Stimulated activated CD4-positive, alpha-beta T cell treated with anti-CD3 and anti-CD28 coated beads, Interleukin-12 subunit alpha, Interleukin-12 subunit beta, amount 100 ng/mL, for 24 hours (primary cell): ENCODE measurements around the gene TMEM135.
"Not testable (repeated sequence)": the region's sequence is repeated elsewhere in the genome, so short reads cannot be mapped to it uniquely, and the experiment has no call there.

Experiments used
- DNase-seq, 2 experiments: peaks; one replicate each; pipeline ENCODE4 v3.0.0-alpha.2; 2020; ENCODE audit warnings: low read depth in 2 of 2

TMEM135 gene

DNA sequence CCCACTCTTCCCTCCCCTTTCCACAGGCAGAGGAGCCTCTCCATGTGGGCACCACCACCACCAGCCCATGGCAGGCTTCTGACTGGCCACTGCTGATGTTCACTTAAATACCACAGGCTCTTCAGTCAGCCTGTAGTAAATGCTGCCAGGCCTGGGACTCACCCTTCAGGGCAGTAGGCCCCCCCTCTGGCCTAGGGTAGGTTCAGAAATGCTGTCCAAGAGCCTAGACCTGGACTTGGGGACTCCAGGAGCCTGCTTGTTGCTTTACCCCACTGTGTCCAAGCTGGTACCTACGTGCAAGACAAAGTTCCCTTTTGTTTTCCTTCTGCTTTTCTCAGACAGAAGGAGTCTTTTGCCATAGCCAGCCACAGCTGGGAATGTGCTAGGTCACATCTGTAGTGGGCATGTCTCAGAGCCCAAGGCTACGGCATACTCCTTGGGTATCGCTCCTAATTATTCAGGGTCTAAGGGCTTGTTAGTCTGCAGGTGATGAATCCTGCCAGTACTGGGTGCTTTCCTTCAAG, 38.6 kb downstream of the TMEM135 start:
- DNase-seq = no peak

DNA sequence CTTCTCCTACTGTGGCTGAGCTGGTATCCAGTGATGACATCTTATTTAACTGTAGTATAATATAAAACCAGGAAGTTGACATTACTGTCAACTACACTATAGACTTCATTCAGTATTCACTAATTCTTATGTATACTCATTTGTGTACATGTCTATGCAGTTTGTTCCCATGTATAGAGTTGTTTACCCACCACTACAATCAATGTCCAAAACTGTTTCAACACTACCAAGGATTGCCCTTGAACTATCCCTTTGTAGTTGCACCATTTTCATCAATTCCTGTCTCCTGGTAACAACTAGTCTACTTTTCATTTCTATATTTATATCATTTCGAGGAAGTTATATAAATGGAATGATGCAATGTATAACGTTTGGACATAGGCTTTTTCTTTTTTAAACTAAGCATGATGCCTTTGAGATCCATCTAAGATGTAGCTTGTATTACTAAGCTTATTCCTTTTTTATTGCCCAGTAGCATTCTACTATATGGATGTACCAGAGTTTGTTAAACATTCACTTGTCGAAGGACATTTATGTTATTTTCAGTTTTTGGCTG, 39.2 kb downstream of the TMEM135 start:
- no peak for DNase-seq

- DNase-seq = no peak
Observed at GRCh38 chr11:87081358-87081757, 43.6 kb downstream of the TMEM135 start.

GRCh38 chr11:87082590-87082989, 44.9 kb downstream of the TMEM135 start:
- DNase-seq = no peak

DNA sequence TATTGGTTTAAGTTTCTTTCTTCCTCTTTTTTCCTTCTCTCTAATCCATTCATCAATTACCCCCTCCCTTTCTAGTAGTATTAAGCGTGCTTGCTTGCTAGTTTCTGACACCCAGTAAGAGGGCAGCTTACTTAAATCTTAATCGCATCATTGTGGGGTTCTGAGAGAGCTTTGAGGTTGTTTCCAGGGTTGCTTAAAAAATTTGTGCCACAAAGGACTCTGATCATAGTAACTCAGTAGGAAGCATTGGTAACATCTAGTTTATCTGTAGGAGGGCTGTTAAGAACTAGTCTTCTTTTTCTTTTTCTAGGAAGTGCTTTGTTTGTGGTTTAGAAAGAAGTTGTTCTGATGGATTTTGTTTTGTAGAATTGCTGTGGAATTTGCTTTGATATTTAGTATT, 45.3 kb downstream of the TMEM135 start:
- DNase-seq = no peak

DNA sequence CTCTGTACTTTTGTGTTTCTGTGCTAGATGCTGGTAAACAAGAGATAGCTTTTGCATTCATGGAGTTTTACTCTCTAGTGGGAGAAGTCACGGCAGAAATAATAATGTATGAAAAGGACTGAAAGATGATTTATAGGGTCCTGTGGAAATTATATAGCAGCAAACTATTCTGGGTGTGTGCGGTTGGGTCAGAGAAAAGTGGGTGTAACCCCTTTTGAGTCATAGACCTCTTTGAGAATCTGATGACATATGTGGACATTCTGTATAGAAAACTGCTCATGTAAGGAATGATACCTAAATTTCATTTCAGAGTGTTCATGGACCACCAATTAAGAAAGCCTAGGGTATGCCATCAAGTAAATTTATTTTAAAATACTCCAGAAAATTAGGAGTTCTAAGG, 54.4 kb downstream of the TMEM135 start:
- no peak for DNase-seq

DNA sequence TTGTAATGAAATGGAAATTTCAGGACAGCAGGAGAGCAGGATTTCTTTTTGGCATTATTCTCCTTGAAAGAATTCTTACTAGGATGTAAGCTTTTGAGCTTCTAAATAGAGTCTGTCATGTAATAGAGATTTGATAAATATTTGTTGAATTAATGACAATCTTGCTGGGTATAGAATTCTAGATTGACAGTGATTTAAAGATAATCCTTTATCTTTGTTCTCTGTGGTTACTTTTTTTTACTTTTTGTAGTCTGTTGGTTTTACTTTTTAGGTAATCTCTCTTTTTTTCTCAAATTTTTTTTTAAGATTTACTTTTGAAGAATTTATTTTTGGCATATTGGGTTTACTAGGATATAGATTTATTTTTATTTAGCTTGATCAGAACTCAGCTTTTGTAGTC, 54.8 kb downstream of the TMEM135 start:
- no peak for DNase-seq

DNA sequence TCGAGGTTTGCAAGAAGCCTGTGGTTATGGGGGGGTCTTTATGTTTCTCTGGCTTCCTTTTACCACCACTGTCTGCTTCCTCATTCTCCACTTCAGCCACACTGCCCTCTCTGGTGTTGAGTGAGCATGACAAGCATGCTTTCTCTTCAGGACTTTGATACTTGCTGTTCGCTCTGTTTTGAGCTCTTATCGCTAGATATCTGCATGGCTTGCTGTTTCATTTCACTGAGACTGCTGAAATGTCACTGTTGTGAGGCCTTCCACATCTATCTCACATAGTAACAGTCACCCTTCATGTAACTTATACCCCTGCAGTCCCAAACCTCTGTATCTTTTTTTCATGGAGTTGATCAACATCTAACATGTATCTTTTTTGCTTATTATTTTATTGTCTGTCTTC, 59.8 kb downstream of the TMEM135 start:
- peak in 1 of 2 experiments; percentile 6 for DNase-seq

- no peak for DNase-seq
Observed at GRCh38 chr11:87101956-87102580, 64.3 kb downstream of the TMEM135 start.

DNA sequence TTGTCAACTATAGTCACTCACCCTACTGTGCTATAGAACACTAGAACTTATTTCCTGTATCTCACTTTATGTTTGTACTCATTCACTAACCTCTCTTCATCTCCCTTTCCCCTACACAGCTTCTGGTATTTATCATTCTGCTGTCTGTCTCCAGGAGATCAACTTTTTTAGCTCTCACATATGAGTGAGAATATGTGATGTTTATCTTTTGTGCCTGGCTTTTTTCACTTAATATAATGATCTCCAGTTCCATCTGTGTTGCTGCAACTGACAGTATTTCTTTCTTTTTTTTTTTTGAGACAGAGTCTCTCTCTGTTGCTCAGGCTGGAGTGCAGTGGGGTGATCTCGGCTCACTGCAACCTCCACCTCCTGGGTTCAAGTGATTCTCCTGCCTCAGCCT, 68.1 kb downstream of the TMEM135 start:
- DNase-seq = not testable (repeated sequence)

- DNase-seq = not testable (repeated sequence)
Observed at GRCh38 chr11:87107379-87107778, 69.6 kb downstream of the TMEM135 start.

DNA sequence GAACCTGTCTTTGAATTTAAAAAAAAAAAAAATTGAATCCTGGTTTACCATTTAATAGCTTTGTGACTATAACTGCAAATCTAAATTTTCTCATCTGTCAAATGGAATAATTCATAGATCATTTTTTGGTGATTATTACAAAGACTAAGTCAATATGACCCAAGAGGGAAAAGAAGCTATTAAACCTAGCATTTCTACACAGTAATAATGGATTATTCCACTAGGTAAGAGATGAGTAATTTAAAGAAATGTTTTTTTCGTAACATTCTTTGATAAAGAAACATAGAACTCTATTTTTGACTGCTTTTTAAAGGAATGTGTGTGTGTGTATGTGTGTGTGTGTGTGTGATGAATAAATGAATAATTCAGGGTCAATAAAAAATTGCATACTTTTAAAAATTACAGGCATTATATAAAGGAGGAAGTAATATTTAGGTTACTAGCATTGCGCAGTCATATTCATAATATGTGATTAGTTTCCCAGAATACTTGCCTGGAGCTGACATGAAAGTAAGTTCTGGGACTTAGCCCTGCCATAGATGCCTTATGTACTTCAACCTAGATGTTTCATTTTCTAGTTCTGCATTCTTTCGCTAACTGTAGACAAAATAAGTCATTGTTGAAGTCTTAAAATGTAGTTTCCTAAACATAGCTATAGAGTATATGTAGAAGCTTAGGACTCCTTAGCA, 72.9 kb downstream of the TMEM135 start:
- DNase-seq = no peak

- DNase-seq = no peak
Observed at GRCh38 chr11:87114093-87114492, 76.4 kb downstream of the TMEM135 start.

DNA sequence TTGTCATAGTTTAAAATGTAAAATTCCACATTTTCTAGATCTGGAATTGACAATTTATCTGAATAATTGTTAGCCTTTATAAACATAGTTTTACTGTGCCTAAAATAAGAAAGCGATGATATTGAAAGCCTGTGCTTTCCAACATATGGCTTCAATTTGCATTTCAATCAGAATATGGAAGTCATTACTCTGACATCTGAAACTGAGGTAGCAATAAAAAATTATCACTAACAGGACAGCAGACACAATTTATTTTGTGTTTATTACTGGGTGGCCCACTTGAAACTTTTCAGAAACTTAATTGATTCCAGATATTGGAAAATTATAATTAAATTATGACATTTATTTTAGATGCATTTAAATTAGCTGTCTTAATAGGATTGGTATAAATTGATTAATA, 78.5 kb downstream of the TMEM135 start:
- no peak for DNase-seq

- no peak for DNase-seq
Observed at GRCh38 chr11:87120937-87121336, 83.2 kb downstream of the TMEM135 start.

DNA sequence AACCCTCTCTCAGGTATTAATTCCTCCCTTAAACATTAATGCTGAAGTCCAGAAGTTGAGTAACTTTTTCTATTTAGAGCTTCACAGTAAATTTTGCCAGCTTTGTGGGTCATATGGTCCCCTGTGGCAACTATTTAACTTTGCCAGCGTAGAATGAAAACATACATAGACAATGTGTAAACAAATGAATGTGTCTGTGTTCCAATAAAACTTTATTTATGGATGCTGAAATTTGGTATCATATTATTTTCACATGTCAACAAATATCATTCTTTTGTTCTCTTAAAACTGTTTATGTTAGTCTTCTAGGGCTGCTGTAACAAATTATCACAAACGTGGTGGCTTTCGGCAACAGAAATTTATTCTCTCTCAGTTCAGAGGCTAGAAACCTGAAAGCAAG, 85.1 kb downstream of the TMEM135 start:
- no peak for DNase-seq

DNA sequence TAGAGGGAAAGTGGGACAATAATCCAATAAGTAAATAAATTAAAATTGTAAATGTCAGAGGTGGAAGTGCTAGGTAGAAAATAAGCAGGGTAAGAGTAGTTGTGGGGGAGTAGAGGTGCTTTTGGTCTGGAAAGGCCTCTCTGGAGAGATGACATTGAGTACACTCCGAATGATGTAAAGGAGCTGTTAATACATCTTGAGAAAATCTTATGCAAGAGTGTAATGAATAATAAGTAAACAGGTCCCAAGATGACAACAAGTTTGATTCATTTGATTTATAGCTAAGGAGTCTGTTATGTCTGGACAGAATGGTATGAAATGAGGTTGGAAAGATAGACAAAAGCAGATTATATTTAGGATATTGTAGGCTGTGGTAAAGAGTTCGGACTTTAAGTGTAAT, 87.5 kb downstream of the TMEM135 start:
- no peak for DNase-seq

GRCh38 chr11:87127101-87127500, 89.4 kb downstream of the TMEM135 start:
- no peak for DNase-seq

- DNase-seq = no peak
Observed at GRCh38 chr11:87128372-87128771, 90.6 kb downstream of the TMEM135 start.

- no peak for DNase-seq
Observed at GRCh38 chr11:87134524-87135106, 96.9 kb downstream of the TMEM135 start.

DNA sequence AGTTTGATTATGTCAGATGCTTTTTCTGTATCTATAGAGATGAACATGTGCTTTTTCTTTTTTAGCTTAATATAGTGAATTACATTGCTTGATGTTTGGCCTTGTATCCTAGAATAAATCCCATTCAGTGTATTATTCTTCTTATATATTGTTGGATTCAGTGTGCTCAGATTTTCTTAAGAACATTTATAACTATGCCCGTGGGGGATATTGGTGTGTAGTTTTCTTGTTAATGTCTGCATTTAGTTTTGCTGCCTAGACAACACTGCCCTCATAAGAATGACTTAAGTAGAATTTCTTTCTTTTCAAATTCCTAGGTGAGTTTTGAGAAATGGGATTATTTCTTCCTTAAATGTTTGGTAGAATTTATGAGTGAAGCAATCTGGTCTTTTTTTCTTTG, 98.5 kb downstream of the TMEM135 start:
- no peak for DNase-seq

DNA sequence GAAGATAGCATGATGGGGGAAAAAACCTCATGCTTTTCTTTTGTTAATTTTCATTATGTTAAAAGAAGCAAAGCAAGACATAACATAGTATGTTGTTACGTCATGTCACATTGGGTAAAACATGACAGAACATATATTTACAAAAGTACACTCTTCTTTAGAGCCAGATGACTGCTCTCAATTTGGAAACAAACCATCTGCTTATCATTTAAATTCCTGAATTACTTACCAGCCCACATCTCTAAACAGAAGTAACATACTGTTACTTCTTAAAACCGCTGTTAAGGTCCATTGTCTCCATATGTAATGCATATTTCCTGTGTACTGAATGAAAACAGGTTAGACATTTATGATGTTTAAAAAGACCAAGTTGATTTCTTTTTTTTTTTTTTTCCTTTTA, 100.0 kb downstream of the TMEM135 start:
- no peak for DNase-seq

- no peak for DNase-seq
Observed at GRCh38 chr11:87139475-87139874, 101.7 kb downstream of the TMEM135 start.
